HUES6 (cell line): Measurements from ENCODE around the gene RAB3C.

Source experiments
- H3K27ac ChIP-seq: 2 replicates; pipeline ENCODE4 v1.7.0; 2013; ENCODE audit warnings: low read depth, mild to moderate bottlenecking, low read length, inconsistent platforms
- H3K27me3 ChIP-seq: 2 replicates; pipeline ENCODE4 v1.6.1; 2013; ENCODE audit warnings: low read length; ENCODE audit not compliant: control insufficient read depth, insufficient read depth
- H3K36me3 ChIP-seq: 2 replicates; pipeline ENCODE4 v1.6.1; 2013; ENCODE audit warnings: low read length; ENCODE audit not compliant: control insufficient read depth, insufficient read depth
- H3K4me1 ChIP-seq: 2 replicates; pipeline ENCODE4 v1.6.1; 2013; ENCODE audit warnings: low read length; ENCODE audit not compliant: control insufficient read depth, insufficient read depth
- H3K4me3 ChIP-seq: 2 replicates; pipeline ENCODE4 v1.5.1; 2013; ENCODE audit warnings: low read depth, low read length
- H3K9ac ChIP-seq: one replicate; pipeline ENCODE4 v1.6.1; 2013; ENCODE audit warnings: mild to moderate bottlenecking, low read length
- H3K9me3 ChIP-seq: 2 replicates; pipeline ENCODE4 v1.6.1; 2013; ENCODE audit warnings: low read depth, low read length; ENCODE audit not compliant: control insufficient read depth, insufficient read depth

Gene RAB3C

DNA sequence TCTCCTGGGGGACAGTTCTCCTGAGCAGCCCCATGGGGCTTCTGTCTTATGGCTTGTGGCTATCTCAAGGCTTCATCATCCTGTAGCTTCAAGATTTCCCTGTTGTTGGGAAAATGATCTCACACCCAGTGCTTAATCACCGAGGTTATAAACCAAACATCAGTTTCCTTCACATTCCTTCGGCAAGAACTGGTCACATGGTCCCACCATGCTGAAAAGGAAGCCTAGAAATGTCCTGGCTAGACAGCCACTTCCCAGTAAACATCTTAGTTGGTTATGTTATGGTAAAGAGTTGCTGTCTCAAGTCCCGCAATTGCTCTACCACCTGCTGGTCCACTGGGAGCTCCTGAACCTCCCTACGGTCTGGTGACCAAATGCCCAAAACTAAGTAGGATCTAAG is 66.0 kb downstream of the RAB3C start:
- H3K36me3 ChIP-seq = no peaks in the 10 kb centered on the region
- no peaks in the 10 kb centered on the region for H3K9me3 ChIP-seq
- H3K27me3 ChIP-seq = no peaks in the 10 kb centered on the region
- H3K9ac ChIP-seq = no peak overlapping the region
- H3K27ac ChIP-seq = no peak overlapping the region
- H3K4me3 ChIP-seq = no peak overlapping the region
- H3K4me1 ChIP-seq = no peaks in the 10 kb centered on the region; the same call in 1 of the 2 replicates

DNA sequence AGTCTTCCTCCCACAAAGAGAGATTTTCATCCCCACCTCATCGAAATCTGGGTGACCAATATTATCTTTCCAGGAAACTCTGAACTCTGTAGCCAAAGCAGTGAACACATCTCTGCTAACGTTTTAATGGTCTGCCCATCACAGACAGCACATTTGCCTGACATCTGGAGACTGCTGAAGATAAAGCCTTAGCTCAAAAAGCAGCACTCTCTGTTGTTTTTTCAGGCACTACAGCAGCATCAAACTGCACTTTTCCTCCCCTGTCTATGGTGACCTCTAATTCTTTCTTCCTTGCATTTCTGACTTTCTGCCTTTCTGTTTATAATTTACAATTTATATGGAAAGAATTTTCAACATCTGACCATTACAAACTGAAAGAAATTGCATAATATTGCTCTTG is 66.8 kb downstream of the RAB3C start:
- Histone ChIP-seq H3K27ac (no peak overlapping the region), H3K9ac (no peak overlapping the region), H3K27me3 (no peaks in the 10 kb centered on the region), H3K36me3 (no peaks in the 10 kb centered on the region), H3K4me3 (no peak overlapping the region), H3K9me3 (no peaks in the 10 kb centered on the region), H3K4me1 (no peaks in the 10 kb centered on the region; the same call in 1 of the 2 replicates)

DNA sequence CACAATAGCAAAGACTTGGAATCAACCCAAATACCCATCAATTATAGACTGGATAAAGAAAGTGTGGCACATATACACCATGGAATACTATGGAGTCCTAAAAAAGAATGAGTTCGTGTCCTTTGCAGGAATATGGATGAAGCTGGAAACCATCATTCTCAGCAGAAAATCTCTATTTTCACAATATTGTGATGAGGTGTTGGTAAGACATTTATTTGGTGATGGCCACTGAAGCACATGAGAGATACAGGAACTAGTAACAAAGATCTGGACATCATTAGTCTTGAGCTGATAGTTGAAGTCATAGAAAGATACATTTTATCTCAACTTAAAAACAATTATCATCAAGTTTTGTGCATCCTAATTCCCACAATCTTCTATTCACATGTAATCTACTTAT is 70.6 kb downstream of the RAB3C start:
- Histone ChIP-seq H3K9ac (no peak overlapping the region), H3K4me3 (no peak overlapping the region), H3K27me3 (no peaks in the 10 kb centered on the region), H3K27ac (no peak overlapping the region), H3K9me3 (no peaks in the 10 kb centered on the region), H3K36me3 (no peaks in the 10 kb centered on the region), H3K4me1 (no peaks in the 10 kb centered on the region; the same call in 1 of the 2 replicates)

DNA sequence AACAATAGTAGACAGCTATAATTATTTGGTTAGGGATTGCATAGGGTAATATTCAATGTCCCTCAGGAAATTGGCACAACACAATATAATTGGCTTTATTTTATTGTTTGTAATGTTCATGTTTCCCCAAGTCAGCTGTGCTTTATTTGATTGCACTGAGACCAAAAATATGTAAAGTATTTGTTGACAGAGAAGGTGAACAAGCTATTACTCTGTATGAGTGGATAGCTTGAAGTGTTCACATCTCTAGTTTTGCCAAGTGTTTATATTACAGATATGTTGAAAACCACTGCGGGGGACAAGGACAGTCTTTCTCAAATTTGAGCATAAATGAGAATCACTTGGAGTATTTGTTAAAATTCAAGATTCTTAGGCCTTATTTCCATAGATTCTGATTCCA is 83.3 kb downstream of the RAB3C start:
- Histone ChIP-seq H3K4me3 (no peak overlapping the region), H3K27me3 (no peaks in the 10 kb centered on the region), H3K9ac (no peak overlapping the region), H3K27ac (no peak overlapping the region), H3K4me1 (peaks cover 9% of the 10 kb centered on the region; the same call in 1 of the 2 replicates), H3K9me3 (no peaks in the 10 kb centered on the region), H3K36me3 (no peaks in the 10 kb centered on the region)

DNA sequence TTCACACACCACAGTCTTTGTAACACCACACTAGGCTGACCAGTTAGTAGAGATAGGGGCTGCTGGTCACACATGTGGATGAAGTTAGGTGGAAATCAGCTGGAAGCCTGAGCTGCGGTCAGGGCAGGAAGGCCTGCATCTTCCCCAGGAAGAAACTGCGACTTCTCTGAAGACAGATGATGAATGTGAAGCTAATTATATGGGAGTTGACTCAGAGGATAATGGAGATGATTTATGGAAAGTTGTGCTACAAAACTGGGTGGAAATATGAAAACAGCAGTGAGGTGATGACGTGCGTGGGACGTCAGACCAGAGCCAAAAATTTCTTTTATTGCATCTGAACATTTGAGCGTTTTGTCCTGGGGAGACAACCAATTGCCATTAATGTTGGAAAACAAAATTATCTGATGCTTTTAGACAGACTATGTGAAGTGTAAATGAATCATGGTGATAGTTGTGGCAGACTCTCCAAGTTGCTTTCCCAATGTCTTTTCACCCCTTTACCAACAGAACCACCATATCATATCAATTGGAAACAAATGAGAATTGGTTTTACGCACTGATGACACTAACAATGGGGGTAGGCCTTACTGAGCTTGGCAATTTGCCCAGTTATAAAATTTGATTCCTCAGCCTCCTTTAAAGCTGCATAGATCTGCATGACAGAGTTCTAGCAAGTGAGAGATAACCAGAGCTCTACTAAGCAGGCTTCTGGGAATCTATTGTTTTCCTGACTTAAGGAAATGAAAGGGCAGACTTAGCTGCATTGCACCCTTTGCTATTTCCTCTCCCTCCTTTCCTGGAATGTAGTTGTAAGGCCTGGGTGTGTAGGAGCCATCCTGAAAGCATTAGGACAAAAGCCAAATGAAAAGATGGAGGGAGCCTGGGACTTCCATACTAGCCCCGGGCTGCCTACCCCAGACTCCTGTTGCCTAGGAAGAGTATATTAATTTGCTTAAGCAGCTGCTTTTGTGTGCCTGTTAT is 84.0 kb downstream of the RAB3C start:
- peaks cover 9% of the 10 kb centered on the region; the same call in 1 of the 2 replicates for H3K4me1 ChIP-seq
- no peak overlapping the region for H3K9ac ChIP-seq
- no peak overlapping the region for H3K4me3 ChIP-seq
- H3K27ac ChIP-seq = no peak overlapping the region
- no peaks in the 10 kb centered on the region for H3K36me3 ChIP-seq
- no peaks in the 10 kb centered on the region for H3K9me3 ChIP-seq
- no peaks in the 10 kb centered on the region for H3K27me3 ChIP-seq

DNA sequence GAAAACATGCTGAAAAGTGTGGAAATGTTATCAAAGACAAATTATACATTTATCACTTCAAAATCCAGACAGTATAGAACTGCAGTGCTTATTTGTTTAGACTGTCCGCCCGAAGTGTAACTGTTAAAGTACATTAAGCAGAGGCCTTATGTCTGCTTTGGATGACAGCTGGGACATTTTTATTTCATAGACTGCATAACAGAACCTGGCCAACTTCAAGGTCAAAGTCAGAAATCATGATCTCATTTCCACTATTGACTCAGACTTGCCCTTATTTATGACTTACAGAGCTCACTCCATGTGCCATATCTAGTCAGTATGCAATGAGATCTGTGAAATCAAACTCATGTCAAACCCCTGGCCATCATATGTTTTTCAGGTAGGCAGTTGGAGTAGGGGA is 87.7 kb downstream of the RAB3C start:
- Histone ChIP-seq H3K27me3 (no peaks in the 10 kb centered on the region), H3K9me3 (no peaks in the 10 kb centered on the region), H3K4me3 (no peak overlapping the region), H3K4me1 (peaks cover 9% of the 10 kb centered on the region; the same call in 1 of the 2 replicates), H3K9ac (no peak overlapping the region), H3K27ac (no peak overlapping the region), H3K36me3 (no peaks in the 10 kb centered on the region)

DNA sequence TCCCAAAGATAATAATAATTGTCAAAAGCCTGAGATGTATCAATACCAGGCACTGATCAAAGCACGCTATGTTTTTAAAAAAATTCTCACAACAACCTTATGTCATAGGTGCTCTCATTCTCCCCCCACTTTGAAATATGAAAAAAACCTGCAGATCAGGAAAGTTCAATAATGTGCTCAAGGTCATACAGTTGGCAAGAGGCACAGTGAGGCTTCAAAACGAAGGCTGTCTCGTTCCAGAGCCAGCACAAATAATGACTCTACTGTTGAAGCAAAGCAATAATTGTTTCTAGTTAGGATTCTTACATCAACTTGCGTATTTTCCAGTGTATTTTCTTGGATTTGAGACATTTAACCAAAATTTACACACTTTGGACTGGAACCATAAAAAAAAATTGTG is 88.3 kb downstream of the RAB3C start:
- no peaks in the 10 kb centered on the region for H3K36me3 ChIP-seq
- no peaks in the 10 kb centered on the region for H3K27me3 ChIP-seq
- no peak overlapping the region for H3K4me3 ChIP-seq
- no peak overlapping the region for H3K9ac ChIP-seq
- H3K27ac ChIP-seq = no peak overlapping the region
- no peaks in the 10 kb centered on the region for H3K9me3 ChIP-seq
- H3K4me1 ChIP-seq = peaks cover 9% of the 10 kb centered on the region; the same call in 1 of the 2 replicates

DNA sequence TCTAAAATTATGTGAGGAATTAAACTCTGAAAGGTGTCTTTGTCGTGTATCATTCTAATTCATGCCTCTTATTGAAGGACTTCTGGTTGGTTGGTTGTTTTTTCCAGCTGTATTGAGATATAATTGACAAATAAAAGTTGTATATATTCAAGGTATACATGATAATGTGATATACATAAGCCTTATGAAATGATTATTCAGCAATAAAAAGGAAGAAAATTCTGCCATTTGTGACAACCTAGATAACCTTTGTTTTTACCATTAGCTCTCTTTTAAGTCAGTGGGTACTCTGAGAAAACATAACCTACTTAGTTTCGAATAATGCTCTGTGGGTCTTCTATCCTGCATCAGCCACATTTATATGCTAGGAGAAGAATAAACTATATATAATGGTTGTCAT is 89.6 kb downstream of the RAB3C start:
- no peak overlapping the region for H3K4me3 ChIP-seq
- no peaks in the 10 kb centered on the region for H3K27me3 ChIP-seq
- no peak overlapping the region for H3K9ac ChIP-seq
- H3K9me3 ChIP-seq = no peaks in the 10 kb centered on the region
- H3K27ac ChIP-seq = no peak overlapping the region
- H3K4me1 ChIP-seq = no peaks in the 10 kb centered on the region; the same call in 1 of the 2 replicates
- H3K36me3 ChIP-seq = no peaks in the 10 kb centered on the region

DNA sequence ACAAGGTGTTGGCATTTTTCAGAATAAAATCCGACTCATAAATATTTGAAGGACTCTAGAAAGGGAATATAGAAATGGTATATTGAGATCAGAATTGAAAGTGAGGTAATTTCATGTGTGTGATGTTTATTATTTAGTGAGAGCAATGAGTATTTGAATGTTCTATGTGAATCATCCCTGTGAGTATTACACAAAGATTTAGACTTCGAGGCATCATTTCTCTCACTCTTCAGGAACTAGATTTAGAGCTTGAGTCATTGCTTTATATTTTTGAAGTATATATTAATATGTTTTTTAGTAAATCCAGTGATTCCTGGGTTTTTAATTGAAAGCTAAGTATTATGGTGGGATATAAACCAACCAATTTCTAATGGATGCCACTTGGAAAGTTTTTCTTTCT is 91.2 kb downstream of the RAB3C start:
- no peaks in the 10 kb centered on the region; the same call in 1 of the 2 replicates for H3K4me1 ChIP-seq
- H3K4me3 ChIP-seq = no peak overlapping the region
- no peaks in the 10 kb centered on the region for H3K9me3 ChIP-seq
- no peaks in the 10 kb centered on the region for H3K27me3 ChIP-seq
- no peak overlapping the region for H3K27ac ChIP-seq
- no peak overlapping the region for H3K9ac ChIP-seq
- H3K36me3 ChIP-seq = no peaks in the 10 kb centered on the region

DNA sequence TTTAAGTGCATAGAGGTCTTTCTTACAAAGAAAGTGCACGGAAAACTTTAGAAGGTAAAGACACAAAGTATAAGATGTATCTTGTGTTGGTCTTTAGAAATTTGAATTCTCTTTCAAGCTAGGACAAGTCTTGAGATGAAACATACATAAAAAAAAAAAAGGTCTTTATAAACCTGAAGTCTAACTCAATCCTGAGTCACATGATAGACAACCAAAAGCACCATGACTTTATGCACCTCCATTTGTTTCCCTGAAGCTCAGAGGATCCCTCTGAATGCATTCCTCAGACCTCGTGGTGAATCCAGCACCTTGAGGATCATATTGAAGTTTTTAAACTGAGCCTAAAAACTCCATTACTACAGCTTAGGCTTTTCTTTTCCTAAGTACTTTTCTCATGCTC is 91.8 kb downstream of the RAB3C start:
- Histone ChIP-seq H3K27ac (no peak overlapping the region), H3K9me3 (no peaks in the 10 kb centered on the region), H3K27me3 (no peaks in the 10 kb centered on the region), H3K9ac (no peak overlapping the region), H3K4me3 (no peak overlapping the region), H3K36me3 (no peaks in the 10 kb centered on the region), H3K4me1 (no peaks in the 10 kb centered on the region; the same call in 1 of the 2 replicates)

DNA sequence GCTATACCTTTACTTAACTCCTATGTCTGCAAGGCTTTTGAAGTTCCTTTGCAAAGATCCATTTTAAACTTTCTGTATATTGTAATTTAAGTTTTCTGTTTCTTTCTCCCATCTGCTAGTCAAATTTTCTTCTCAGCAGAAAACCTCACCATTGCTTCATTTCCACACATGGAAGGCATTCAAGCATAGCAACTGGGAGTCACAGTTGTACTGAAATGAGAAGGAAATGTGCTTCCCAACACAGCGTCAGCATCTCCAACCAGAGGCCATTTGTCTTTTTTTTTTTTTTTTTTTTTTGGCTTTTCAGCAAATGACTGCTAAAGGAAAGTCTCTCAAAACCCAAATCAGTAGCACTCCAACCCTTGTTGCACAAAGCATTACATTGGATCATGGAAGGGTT is 92.5 kb downstream of the RAB3C start:
- H3K9me3 ChIP-seq = no peaks in the 10 kb centered on the region
- no peaks in the 10 kb centered on the region for H3K27me3 ChIP-seq
- H3K27ac ChIP-seq = no peak overlapping the region

More for the DNA sequence above, 92.5 kb downstream of the RAB3C start:
- Histone ChIP-seq H3K36me3 (no peaks in the 10 kb centered on the region), H3K4me1 (no peaks in the 10 kb centered on the region; the same call in 1 of the 2 replicates), H3K4me3 (no peak overlapping the region), H3K9ac (no peak overlapping the region)
